PC-9 (cell line): ENCODE measurements around the gene PDE3B. TPM values are rescaled to one million over a fixed set of nuclear protein-coding genes. Genes with fewer than 3 reads are reported as not detected.

Experiments used
- BruUV-seq: library from RNA; stranded (reverse); fragments of 400-500 nt; replicated peaks from 2 replicates; lab custom pipeline; 2021; lab: Mats Ljungman, UMichigan
- CTCF ChIA-PET: fragments of 300-600 bp; sonication (Branson Sonifier 250); formaldehyde crosslinking; loops from one replicate; lab custom pipeline; 2022; ENCODE audit warnings: antibody characterized with exemption; lab: Charles Lee
- POLR2A ChIA-PET: fragments of 300-600 bp; sonication (Branson Sonifier 250); formaldehyde crosslinking; loops from one replicate; lab custom pipeline; 2022; ENCODE audit warnings: antibody characterized with exemption; ENCODE audit not compliant: unreplicated experiment; lab: Charles Lee
- DNase-seq, 2 experiments: peaks; one replicate each; pipeline versions ENCODE4 v3.0.0 to v3.0.0-alpha.2; 2015 to 2022; ENCODE audit warnings: mixed read lengths in 1 of 2
- H2AFZ ChIP-seq: fragments of 200-600 bp; sonication (generic); 2 replicates; pipeline ENCODE4 v1.8.1; 2017; ENCODE audit warnings: antibody characterized with exemption
- H3F3A ChIP-seq: fragments of 200-600 bp; sonication (generic); 2 replicates; pipeline ENCODE4 v1.8.1; 2017; ENCODE audit warnings: antibody characterized with exemption, mild to moderate bottlenecking, low read depth; ENCODE audit not compliant: insufficient read depth
- H3K27ac ChIP-seq: fragments of 200-600 bp; sonication (generic); 2 replicates; pipeline ENCODE4 v1.6.1; 2016; ENCODE audit warnings: mixed run types
- H3K27me3 ChIP-seq: fragments of 200-600 bp; sonication (generic); 2 replicates; pipeline ENCODE4 v1.6.1; 2016; ENCODE audit warnings: low read depth, mixed run types; ENCODE audit not compliant: insufficient read depth
- H3K36me3 ChIP-seq: fragments of 200-600 bp; sonication (generic); 2 replicates; pipeline ENCODE4 v1.6.1; 2016; ENCODE audit warnings: low read depth, mixed run types
- H3K4me1 ChIP-seq: fragments of 200-600 bp; sonication (generic); replicated peaks from 2 replicates; pipeline ENCODE4 v1.6.1; 2016; ENCODE audit warnings: mixed run types; ENCODE audit not compliant: insufficient read depth
- H3K4me2 ChIP-seq: fragments of 200-600 bp; sonication (generic); 2 replicates; pipeline ENCODE4 v1.6.1; 2017; ENCODE audit warnings: mixed run types
- H3K4me3 ChIP-seq: fragments of 200-600 bp; sonication (generic); 2 replicates; pipeline ENCODE4 v1.6.1; 2016; ENCODE audit warnings: mixed run types
- H3K79me2 ChIP-seq: fragments of 200-600 bp; sonication (generic); 2 replicates; pipeline ENCODE4 v1.6.1; 2017; ENCODE audit warnings: low read depth, mixed run types
- H3K9me2 ChIP-seq: fragments of 200-600 bp; sonication (generic); 2 replicates; pipeline ENCODE4 v1.8.1; 2017; ENCODE audit warnings: mild to moderate bottlenecking; ENCODE audit not compliant: insufficient read depth
- H3K9me3 ChIP-seq: fragments of 200-600 bp; sonication (generic); 2 replicates; pipeline ENCODE4 v1.8.1; 2016; ENCODE audit warnings: low read depth; ENCODE audit not compliant: insufficient read depth
- H4K20me1 ChIP-seq: fragments of 200-600 bp; sonication (generic); 2 replicates; pipeline ENCODE4 v1.8.1; 2017; ENCODE audit not compliant: insufficient read depth
- EZH2 ChIP-seq: fragments of 200-600 bp; sonication (generic); IDR thresholded peaks from 2 replicates; pipeline ENCODE4 v1.8.0; 2017; ENCODE audit warnings: antibody characterized with exemption, low read depth
- intact Hi-C: fragments of 100-400 bp; cut with micrococcal nuclease; formaldehyde crosslinking; loops from one replicate; pipeline ENCODE4 v1.10.0; 2022; ENCODE audit not compliant: unreplicated experiment
- total RNA-seq: library from RNA; stranded (reverse); gene quantifications from 2 replicates; pipeline ENCODE4 v1.2.3, GENCODE V29; 2021
- TF ChIP-seq, protein P1 (sequence below): fragments of 200-600 bp; sonication (generic); conservative IDR thresholded peaks from 2 replicates; pipeline ENCODE4 v1.6.1; 2017; ENCODE audit warnings: mixed run types, antibody characterized with exemption, mild to moderate bottlenecking, moderate library complexity

PDE3B gene
- total RNA-seq, 1 experiment from 2014 or later, result not detected

- CTCF ChIA-PET, result no interaction called here
- TF ChIP-seq, protein P1, sequence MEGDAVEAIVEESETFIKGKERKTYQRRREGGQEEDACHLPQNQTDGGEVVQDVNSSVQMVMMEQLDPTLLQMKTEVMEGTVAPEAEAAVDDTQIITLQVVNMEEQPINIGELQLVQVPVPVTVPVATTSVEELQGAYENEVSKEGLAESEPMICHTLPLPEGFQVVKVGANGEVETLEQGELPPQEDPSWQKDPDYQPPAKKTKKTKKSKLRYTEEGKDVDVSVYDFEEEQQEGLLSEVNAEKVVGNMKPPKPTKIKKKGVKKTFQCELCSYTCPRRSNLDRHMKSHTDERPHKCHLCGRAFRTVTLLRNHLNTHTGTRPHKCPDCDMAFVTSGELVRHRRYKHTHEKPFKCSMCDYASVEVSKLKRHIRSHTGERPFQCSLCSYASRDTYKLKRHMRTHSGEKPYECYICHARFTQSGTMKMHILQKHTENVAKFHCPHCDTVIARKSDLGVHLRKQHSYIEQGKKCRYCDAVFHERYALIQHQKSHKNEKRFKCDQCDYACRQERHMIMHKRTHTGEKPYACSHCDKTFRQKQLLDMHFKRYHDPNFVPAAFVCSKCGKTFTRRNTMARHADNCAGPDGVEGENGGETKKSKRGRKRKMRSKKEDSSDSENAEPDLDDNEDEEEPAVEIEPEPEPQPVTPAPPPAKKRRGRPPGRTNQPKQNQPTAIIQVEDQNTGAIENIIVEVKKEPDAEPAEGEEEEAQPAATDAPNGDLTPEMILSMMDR, result no peak
- TF ChIP-seq EZH2, result no peak
- no peak overlapping the region for H3K27ac ChIP-seq
- H3K27me3 ChIP-seq, result no peaks in the 10 kb centered on the region
- H3K9me2 ChIP-seq, result no peaks in the 10 kb centered on the region
- DNase-seq, result no peak
- H3K79me2 ChIP-seq, result no peaks in the 10 kb centered on the region
- H3K4me1 ChIP-seq, result no peaks in the 10 kb centered on the region
- no peaks in the 10 kb centered on the region for H3K36me3 ChIP-seq
- no TSS peak for BruUV-seq
- H2AFZ ChIP-seq, result no peak overlapping the region
- no peaks in the 10 kb centered on the region for H3K9me3 ChIP-seq
- H3F3A ChIP-seq, result no peaks in the 10 kb centered on the region
- no peak overlapping the region for H3K4me3 ChIP-seq
- POLR2A ChIA-PET, result no interaction called here
- no peak overlapping the region for H3K4me2 ChIP-seq
- intact Hi-C loops, result no loop called here
- no peaks in the 10 kb centered on the region for H4K20me1 ChIP-seq
Observed at GRCh38 chr11:14619603-14620531, 23.7 kb upstream of the PDE3B start.

DNA sequence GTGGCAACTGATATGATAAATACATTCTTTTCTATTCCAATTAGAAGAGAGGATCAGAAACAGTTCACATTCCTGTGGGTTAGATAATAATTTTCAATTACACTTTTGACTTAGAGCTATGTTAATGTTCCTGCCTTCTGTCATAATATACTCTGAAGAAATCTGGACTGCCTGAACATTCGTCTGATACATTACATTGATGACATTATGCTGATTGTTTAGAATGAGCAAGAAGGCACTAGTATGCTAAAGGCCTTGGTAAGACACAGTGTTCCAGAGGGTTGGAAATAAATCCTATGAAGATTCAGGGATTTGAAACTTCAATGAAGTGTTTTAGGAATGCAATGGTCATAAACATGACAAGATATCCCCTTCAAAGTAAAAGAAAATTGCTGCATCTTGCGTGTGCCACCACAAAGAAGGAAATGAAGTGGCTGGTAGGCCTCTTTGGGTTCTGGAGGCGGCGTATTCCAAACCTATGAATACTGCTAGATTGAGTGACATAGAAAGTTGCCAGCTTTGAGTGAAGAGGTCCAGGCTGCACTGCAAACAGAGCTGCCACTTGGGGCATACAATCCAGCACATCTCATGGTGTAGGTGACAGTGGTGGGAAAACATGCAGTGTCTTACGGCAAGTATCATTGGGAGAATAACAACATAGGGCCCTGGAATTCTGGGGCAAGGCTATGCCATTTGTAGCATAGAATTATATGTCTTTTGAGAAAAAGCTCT lies 21.2 kb upstream of the PDE3B start:
- Histone ChIP-seq H3K36me3 (no peaks in the 10 kb centered on the region), H3F3A (no peaks in the 10 kb centered on the region), H3K4me1 (no peaks in the 10 kb centered on the region), H3K9me2 (no peaks in the 10 kb centered on the region), H3K27me3 (no peaks in the 10 kb centered on the region), H3K79me2 (no peaks in the 10 kb centered on the region), H3K9me3 (no peaks in the 10 kb centered on the region), H3K27ac (no peak overlapping the region), H2AFZ (no peak overlapping the region), H4K20me1 (no peaks in the 10 kb centered on the region), H3K4me3 (no peak overlapping the region), H3K4me2 (no peak overlapping the region)
- no peak for DNase-seq
- POLR2A ChIA-PET, result no interaction called here
- CTCF ChIA-PET, result no interaction called here
- intact Hi-C loops, result no loop called here
- BruUV-seq, result no TSS peak
- no peak for TF ChIP-seq EZH2
- TF ChIP-seq, protein P1, result no peak

- Histone ChIP-seq H4K20me1 (no peaks in the 10 kb centered on the region), H3K27ac (no peak overlapping the region), H3K9me3 (no peaks in the 10 kb centered on the region), H3K4me1 (no peaks in the 10 kb centered on the region), H3K4me3 (no peak overlapping the region), H3F3A (no peaks in the 10 kb centered on the region), H3K4me2 (no peak overlapping the region), H3K79me2 (no peaks in the 10 kb centered on the region), H3K36me3 (no peaks in the 10 kb centered on the region), H3K27me3 (no peaks in the 10 kb centered on the region), H2AFZ (no peak overlapping the region), H3K9me2 (no peaks in the 10 kb centered on the region)
- POLR2A ChIA-PET, result no interaction called here
- CTCF ChIA-PET, result no interaction called here
- TF ChIP-seq, protein P1, result no peak
- TF ChIP-seq EZH2, result no peak
- intact Hi-C loops, result no loop called here
- no peak for DNase-seq
- BruUV-seq, result no TSS peak
Observed at GRCh38 chr11:14623036-14623435, 20.6 kb upstream of the PDE3B start.
